GM12878 (cell line): ENCODE results near the gene GIGYF2. TPM values are rescaled to one million over a fixed set of nuclear protein-coding genes. Genes with fewer than 3 reads are reported as not detected.

ENCODE experiments used
- FOXM1 ChIP-seq: IDR thresholded peaks from 2 replicates; pipeline ENCODE4 v1.6.1; 2012; ENCODE audit warnings: low read depth, mild to moderate bottlenecking, inconsistent platforms, low read length, moderate library complexity
- GABPA ChIP-seq: IDR thresholded peaks from 2 replicates; pipeline ENCODE4 v1.6.1; 2014; ENCODE audit warnings: antibody characterized with exemption, low read depth, mild to moderate bottlenecking, inconsistent platforms
- MTA2 ChIP-seq: fragments of 450-650 bp; IDR thresholded peaks from 2 replicates; pipeline ENCODE4 v1.6.1; 2016; ENCODE audit warnings: low read depth, mild to moderate bottlenecking, moderate library complexity
- NFIC ChIP-seq: IDR thresholded peaks from 2 replicates; pipeline ENCODE4 v1.6.1; 2012; ENCODE audit warnings: low read depth, mild to moderate bottlenecking, inconsistent platforms, low read length, moderate library complexity
- POLR2A ChIP-seq: IDR thresholded peaks from 2 replicates; pipeline ENCODE4 v1.6.1; 2011; ENCODE audit warnings: low read depth, mild to moderate bottlenecking, low read length
- POLR2AphosphoS5 ChIP-seq: IDR thresholded peaks from 2 replicates; pipeline ENCODE4 v1.6.1; 2011; ENCODE audit warnings: mild to moderate bottlenecking, low read length, inconsistent platforms
- RFX5 ChIP-seq: IDR thresholded peaks from 2 replicates; pipeline ENCODE4 v1.6.1; 2011; ENCODE audit warnings: low read depth, low read length, improper control_type of control experiment
- SUZ12 ChIP-seq: fragments of 200-600 bp; sonication (generic); IDR thresholded peaks from one replicate; pipeline ENCODE4 v1.6.1; 2018; ENCODE audit warnings: antibody characterized with exemption, mild to moderate bottlenecking; ENCODE audit not compliant: unreplicated experiment
- ZNF274 ChIP-seq: IDR thresholded peaks from one replicate; pipeline ENCODE4 v1.8.0; 2011; ENCODE audit not compliant: insufficient read length, insufficient read depth
- polyA plus RNA-seq, 11 experiments: library from polyadenylated mRNA; depleted of rRNA in 4 of 11; unstranded in 6 of 11; stranded (reverse) in 5 of 11; fragments of >200 nt; fragmentation: Nextera tagmentation in 4 of 11; fragmentation: Illumina TruSeq in 1 of 11; extraction: Ambion mirVana in 4 of 11; extraction: Trizol in 1 of 11; gene quantifications; 1 replicate in 1 of 11; 2 replicates in 10 of 11; pipeline versions ENCODE4 v1.2.1 to v1.2.3, GENCODE V29; 2011 to 2016; ENCODE audit warnings: inconsistent platforms in 2 of 11, missing spikeins in 2 of 11, low read depth in 1 of 11
- total RNA-seq, 4 experiments: library from RNA; depleted of rRNA in 3 of 4; stranded (reverse); fragments of >200 nt in 3 of 4; fragmentation: Illumina TruSeq in 1 of 4; extraction: Trizol in 1 of 4; gene quantifications; 2 replicates each; pipeline versions ENCODE4 v1.2.1 to v1.2.3, GENCODE V29; 2013 to 2021
- TF ChIP-seq, protein P1 (sequence below): fragments of 450-650 bp; IDR thresholded peaks from 2 replicates; pipeline ENCODE4 v1.6.1; 2017; ENCODE audit warnings: mild to moderate bottlenecking, moderate library complexity
- TF ChIP-seq, protein P2 (sequence below): fragments of 450-650 bp; formaldehyde crosslinking; IDR thresholded peaks from 2 replicates; pipeline ENCODE4 v1.4.0; 2020; ENCODE audit warnings: mild to moderate bottlenecking, moderate library complexity
- TF ChIP-seq, protein P3 (sequence below): fragments of 450-650 bp; conservative IDR thresholded peaks from 2 replicates; pipeline ENCODE4 v1.6.1; 2017; ENCODE audit warnings: mild to moderate bottlenecking, moderate library complexity
- TF ChIP-seq, protein P4 (sequence below): IDR thresholded peaks from 2 replicates; pipeline ENCODE4 v1.6.1; 2012; ENCODE audit warnings: low read depth, low read length, improper control_type of control experiment
- TF ChIP-seq, protein P5 (sequence below): fragments of 450-650 bp; IDR thresholded peaks from 2 replicates; pipeline ENCODE4 v1.6.1; 2018; ENCODE audit warnings: mild to moderate bottlenecking, low read depth, moderate library complexity; ENCODE audit not compliant: partially characterized antibody

Gene GIGYF2
- total and polyA plus RNA-seq, 10 of the 15 experiments (the other 5 are each of a cell fraction or from before 2014, with no cell fraction given) = 12.2 to 47.2 (median 39.0) TPM

DNA sequence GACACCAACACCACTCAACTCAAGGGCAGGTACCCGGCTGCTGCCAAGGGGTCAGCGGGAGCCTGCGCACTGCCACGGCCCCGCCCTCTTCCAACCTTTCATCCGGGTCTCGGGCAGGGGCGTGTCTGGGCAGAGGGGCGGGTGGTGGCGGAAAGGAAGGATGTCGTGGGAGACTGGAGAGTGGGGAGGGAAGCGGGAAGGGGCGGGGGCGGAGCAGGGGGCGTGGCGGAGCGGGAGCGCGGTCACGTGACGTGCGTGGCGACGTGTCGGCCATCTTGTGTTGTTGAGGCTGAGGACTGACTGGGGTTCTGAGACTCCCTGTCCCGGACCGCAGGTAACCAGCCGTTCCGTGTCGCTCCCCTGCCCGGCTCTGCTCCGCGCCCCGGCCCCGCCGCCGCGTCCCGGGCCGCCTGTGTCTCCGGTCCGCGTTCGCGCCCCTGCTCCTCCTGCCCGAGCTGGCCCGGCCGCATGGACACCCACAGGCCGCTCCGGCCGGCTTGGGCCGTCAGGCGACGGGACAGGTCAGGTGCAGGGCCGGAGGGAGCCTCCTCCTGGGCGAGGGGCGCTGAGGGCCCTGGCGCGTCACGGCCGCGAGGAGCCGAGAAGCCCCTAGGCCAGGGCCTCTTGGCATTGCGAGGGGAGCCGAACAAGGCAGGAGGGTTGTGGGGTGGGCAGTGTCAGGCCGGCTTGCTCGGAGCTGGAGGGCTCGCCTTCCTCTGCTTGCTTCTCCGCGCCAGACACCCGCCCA is at the start of gene GIGYF2 (continued):
- TF ChIP-seq, protein P1, sequence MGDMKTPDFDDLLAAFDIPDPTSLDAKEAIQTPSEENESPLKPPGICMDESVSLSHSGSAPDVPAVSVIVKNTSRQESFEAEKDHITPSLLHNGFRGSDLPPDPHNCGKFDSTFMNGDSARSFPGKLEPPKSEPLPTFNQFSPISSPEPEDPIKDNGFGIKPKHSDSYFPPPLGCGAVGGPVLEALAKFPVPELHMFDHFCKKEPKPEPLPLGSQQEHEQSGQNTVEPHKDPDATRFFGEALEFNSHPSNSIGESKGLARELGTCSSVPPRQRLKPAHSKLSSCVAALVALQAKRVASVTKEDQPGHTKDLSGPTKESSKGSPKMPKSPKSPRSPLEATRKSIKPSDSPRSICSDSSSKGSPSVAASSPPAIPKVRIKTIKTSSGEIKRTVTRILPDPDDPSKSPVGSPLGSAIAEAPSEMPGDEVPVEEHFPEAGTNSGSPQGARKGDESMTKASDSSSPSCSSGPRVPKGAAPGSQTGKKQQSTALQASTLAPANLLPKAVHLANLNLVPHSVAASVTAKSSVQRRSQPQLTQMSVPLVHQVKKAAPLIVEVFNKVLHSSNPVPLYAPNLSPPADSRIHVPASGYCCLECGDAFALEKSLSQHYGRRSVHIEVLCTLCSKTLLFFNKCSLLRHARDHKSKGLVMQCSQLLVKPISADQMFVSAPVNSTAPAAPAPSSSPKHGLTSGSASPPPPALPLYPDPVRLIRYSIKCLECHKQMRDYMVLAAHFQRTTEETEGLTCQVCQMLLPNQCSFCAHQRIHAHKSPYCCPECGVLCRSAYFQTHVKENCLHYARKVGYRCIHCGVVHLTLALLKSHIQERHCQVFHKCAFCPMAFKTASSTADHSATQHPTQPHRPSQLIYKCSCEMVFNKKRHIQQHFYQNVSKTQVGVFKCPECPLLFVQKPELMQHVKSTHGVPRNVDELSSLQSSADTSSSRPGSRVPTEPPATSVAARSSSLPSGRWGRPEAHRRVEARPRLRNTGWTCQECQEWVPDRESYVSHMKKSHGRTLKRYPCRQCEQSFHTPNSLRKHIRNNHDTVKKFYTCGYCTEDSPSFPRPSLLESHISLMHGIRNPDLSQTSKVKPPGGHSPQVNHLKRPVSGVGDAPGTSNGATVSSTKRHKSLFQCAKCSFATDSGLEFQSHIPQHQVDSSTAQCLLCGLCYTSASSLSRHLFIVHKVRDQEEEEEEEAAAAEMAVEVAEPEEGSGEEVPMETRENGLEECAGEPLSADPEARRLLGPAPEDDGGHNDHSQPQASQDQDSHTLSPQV = 0 out of 2 replicates have a peak, but pooled peaks have one; percentile 29
- TF ChIP-seq POLR2A (peak; percentile 92), GABPA (no peak), POLR2AphosphoS5 (peak; percentile 87), ZNF274 (no peak), FOXM1 (no peak), SUZ12 (no peak), RFX5 (no peak), NFIC (no peak), MTA2 (no peak)
- TF ChIP-seq, protein P2, sequence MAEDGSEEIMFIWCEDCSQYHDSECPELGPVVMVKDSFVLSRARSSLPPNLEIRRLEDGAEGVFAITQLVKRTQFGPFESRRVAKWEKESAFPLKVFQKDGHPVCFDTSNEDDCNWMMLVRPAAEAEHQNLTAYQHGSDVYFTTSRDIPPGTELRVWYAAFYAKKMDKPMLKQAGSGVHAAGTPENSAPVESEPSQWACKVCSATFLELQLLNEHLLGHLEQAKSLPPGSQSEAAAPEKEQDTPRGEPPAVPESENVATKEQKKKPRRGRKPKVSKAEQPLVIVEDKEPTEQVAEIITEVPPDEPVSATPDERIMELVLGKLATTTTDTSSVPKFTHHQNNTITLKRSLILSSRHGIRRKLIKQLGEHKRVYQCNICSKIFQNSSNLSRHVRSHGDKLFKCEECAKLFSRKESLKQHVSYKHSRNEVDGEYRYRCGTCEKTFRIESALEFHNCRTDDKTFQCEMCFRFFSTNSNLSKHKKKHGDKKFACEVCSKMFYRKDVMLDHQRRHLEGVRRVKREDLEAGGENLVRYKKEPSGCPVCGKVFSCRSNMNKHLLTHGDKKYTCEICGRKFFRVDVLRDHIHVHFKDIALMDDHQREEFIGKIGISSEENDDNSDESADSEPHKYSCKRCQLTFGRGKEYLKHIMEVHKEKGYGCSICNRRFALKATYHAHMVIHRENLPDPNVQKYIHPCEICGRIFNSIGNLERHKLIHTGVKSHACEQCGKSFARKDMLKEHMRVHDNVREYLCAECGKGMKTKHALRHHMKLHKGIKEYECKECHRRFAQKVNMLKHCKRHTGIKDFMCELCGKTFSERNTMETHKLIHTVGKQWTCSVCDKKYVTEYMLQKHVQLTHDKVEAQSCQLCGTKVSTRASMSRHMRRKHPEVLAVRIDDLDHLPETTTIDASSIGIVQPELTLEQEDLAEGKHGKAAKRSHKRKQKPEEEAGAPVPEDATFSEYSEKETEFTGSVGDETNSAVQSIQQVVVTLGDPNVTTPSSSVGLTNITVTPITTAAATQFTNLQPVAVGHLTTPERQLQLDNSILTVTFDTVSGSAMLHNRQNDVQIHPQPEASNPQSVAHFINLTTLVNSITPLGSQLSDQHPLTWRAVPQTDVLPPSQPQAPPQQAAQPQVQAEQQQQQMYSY = peak; percentile 75; the same call in 1 of the 2 replicates
- TF ChIP-seq, protein P3, sequence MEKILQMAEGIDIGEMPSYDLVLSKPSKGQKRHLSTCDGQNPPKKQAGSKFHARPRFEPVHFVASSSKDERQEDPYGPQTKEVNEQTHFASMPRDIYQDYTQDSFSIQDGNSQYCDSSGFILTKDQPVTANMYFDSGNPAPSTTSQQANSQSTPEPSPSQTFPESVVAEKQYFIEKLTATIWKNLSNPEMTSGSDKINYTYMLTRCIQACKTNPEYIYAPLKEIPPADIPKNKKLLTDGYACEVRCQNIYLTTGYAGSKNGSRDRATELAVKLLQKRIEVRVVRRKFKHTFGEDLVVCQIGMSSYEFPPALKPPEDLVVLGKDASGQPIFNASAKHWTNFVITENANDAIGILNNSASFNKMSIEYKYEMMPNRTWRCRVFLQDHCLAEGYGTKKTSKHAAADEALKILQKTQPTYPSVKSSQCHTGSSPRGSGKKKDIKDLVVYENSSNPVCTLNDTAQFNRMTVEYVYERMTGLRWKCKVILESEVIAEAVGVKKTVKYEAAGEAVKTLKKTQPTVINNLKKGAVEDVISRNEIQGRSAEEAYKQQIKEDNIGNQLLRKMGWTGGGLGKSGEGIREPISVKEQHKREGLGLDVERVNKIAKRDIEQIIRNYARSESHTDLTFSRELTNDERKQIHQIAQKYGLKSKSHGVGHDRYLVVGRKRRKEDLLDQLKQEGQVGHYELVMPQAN = peak; percentile 83
- TF ChIP-seq, protein P4, sequence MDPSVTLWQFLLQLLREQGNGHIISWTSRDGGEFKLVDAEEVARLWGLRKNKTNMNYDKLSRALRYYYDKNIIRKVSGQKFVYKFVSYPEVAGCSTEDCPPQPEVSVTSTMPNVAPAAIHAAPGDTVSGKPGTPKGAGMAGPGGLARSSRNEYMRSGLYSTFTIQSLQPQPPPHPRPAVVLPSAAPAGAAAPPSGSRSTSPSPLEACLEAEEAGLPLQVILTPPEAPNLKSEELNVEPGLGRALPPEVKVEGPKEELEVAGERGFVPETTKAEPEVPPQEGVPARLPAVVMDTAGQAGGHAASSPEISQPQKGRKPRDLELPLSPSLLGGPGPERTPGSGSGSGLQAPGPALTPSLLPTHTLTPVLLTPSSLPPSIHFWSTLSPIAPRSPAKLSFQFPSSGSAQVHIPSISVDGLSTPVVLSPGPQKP = no peak
- TF ChIP-seq, protein P5, sequence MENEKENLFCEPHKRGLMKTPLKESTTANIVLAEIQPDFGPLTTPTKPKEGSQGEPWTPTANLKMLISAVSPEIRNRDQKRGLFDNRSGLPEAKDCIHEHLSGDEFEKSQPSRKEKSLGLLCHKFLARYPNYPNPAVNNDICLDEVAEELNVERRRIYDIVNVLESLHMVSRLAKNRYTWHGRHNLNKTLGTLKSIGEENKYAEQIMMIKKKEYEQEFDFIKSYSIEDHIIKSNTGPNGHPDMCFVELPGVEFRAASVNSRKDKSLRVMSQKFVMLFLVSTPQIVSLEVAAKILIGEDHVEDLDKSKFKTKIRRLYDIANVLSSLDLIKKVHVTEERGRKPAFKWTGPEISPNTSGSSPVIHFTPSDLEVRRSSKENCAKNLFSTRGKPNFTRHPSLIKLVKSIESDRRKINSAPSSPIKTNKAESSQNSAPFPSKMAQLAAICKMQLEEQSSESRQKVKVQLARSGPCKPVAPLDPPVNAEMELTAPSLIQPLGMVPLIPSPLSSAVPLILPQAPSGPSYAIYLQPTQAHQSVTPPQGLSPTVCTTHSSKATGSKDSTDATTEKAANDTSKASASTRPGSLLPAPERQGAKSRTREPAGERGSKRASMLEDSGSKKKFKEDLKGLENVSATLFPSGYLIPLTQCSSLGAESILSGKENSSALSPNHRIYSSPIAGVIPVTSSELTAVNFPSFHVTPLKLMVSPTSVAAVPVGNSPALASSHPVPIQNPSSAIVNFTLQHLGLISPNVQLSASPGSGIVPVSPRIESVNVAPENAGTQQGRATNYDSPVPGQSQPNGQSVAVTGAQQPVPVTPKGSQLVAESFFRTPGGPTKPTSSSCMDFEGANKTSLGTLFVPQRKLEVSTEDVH = no peak
